Mammary epithelial cell (primary cell): Measurements from ENCODE around the gene FAIM.

Experiments
- CTCF ChIP-seq, 2 donors: IDR thresholded peaks in 1 of 2; conservative IDR thresholded peaks in 1 of 2; 2 replicates each; pipeline ENCODE4 v1.5.1; 2011 to 2012; ENCODE audit warnings: inconsistent platforms in 2 of 2, low read length in 2 of 2, mild to moderate bottlenecking in 2 of 2, control low read depth in 1 of 2, low read depth in 1 of 2; ENCODE audit not compliant: insufficient read depth in 1 of 2; ENCODE audit errors: extremely low read depth in 1 of 2
- EZH2 ChIP-seq: IDR thresholded peaks from 2 replicates; pipeline ENCODE4 v1.6.1; 2012; ENCODE audit warnings: low read length, inconsistent platforms, borderline replicate concordance

DNA sequence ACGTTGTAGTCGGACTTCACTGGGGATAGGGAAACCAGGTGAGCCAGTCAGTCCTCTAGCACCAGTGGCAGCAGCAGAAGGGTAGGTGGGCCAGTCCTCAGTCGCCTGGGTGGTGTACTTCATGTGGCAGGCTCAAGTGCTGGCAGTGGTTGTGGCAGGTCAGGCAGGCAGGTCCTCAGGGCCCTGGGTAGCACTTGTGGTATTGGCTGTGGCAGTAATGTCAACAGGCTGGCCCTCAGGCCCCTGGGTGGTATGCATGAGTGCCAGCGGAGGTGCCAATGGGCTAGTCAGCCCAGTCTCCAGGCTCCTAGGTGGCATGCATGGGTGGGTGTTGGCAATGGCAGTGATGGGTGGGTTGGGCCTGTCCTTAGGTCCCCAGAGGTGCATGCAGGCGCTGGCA, 40.6 kb downstream of the FAIM start:
- TF ChIP-seq CTCF (conservative IDR thresholded peaks at IDR 0.05 in 1 of 2, IDR thresholded peaks at IDR 0.05 in 1 of 2; ENCODE audit: extremely low read depth in 1 of 2, insufficient read depth in 1 of 2, low read depth in 1 of 2, low read length in 2 of 2): no peak
- TF ChIP-seq EZH2: no peak
